Measurements from ENCODE around the gene PPM1H.

PPM1H gene

DNA sequence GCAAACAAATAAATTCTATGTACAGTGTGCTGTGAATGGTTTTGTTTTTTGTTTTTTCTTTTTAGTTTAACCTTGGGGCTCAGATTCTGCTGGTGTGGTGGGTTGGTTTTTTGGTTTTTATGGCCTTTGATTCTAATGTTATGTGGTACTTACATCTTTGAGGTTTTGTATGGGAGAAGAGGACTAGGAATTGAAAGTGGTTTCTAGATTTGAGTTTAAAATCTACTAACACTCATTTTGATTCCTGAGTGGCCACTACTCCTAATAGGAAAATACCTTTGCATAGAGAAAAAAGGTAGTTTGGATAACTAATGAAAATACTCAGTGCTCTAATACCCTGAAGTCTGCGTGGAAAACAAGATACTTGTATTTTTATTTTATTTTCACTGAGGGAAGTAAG lies 330.6 kb downstream of the PPM1H start:
- Histone ChIP-seq H3K9ac (ENCODE audit: low read length) (peak overlapping the region; percentile 86), H3K27ac (ENCODE audit: low read length) (peak overlapping the region; percentile 96), H3K27me3 (ENCODE audit: low read depth, low read length) (no peaks in the 10 kb centered on the region), H3K4me2 (ENCODE audit: low read length) (peak overlapping the region; percentile 93), H3K36me3 (replicated peaks; ENCODE audit: low read depth, low read length) (no peaks in the 10 kb centered on the region), H3K9me3 (ENCODE audit: insufficient read depth, low read length) (no peaks in the 10 kb centered on the region), H3K4me1 (ENCODE audit: low read length) (peaks cover 43% of the 10 kb centered on the region), H2AFZ (ENCODE audit: low read depth, low read length) (no peak overlapping the region), H4K20me1 (ENCODE audit: insufficient read depth, low read length) (no peaks in the 10 kb centered on the region), H3K4me3 (ENCODE audit: low read length) (peak overlapping the region; percentile 96), H3K79me2 (ENCODE audit: low read length) (peaks cover 30% of the 10 kb centered on the region)
- TF ChIP-seq EZH2phosphoT487 (IDR thresholded peaks at IDR 0.05; ENCODE audit: low read depth) = no peak
- TF ChIP-seq, protein P1, sequence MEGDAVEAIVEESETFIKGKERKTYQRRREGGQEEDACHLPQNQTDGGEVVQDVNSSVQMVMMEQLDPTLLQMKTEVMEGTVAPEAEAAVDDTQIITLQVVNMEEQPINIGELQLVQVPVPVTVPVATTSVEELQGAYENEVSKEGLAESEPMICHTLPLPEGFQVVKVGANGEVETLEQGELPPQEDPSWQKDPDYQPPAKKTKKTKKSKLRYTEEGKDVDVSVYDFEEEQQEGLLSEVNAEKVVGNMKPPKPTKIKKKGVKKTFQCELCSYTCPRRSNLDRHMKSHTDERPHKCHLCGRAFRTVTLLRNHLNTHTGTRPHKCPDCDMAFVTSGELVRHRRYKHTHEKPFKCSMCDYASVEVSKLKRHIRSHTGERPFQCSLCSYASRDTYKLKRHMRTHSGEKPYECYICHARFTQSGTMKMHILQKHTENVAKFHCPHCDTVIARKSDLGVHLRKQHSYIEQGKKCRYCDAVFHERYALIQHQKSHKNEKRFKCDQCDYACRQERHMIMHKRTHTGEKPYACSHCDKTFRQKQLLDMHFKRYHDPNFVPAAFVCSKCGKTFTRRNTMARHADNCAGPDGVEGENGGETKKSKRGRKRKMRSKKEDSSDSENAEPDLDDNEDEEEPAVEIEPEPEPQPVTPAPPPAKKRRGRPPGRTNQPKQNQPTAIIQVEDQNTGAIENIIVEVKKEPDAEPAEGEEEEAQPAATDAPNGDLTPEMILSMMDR (IDR thresholded peaks at IDR 0.05; ENCODE audit: low read depth, low read length) = no peak

DNA sequence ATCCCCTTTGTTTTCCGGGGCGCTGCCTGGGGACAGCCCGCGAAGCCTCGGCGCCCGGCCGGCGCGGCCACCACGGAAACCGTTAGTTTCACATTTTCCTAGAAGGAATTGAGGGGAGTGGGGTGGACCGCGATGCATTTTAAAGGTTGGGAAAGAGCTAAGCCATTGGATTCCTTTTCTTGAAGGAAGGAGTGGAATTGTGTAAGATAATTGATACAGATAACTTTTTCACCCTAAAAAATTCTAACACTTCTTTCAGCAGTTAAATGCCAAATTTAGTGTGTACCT lies 331.2 kb downstream of the PPM1H start:
- Histone ChIP-seq H3K27ac (ENCODE audit: low read length) (peak overlapping the region; percentile 96), H4K20me1 (ENCODE audit: insufficient read depth, low read length) (no peaks in the 10 kb centered on the region), H3K4me1 (ENCODE audit: low read length) (peaks cover 43% of the 10 kb centered on the region), H3K4me3 (ENCODE audit: low read length) (peak overlapping the region; percentile 96), H3K4me2 (ENCODE audit: low read length) (peak overlapping the region; percentile 93), H3K9ac (ENCODE audit: low read length) (peak overlapping the region; percentile 86), H2AFZ (ENCODE audit: low read depth, low read length) (peak overlapping the region; percentile 35; the same call in 1 of the 2 replicates), H3K36me3 (replicated peaks; ENCODE audit: low read depth, low read length) (no peaks in the 10 kb centered on the region), H3K27me3 (ENCODE audit: low read depth, low read length) (no peaks in the 10 kb centered on the region), H3K79me2 (ENCODE audit: low read length) (peaks cover 30% of the 10 kb centered on the region), H3K9me3 (ENCODE audit: insufficient read depth, low read length) (no peaks in the 10 kb centered on the region)
- TF ChIP-seq EZH2phosphoT487 (IDR thresholded peaks at IDR 0.05; ENCODE audit: low read depth) = no peak
- TF ChIP-seq, protein P1 (IDR thresholded peaks at IDR 0.05; ENCODE audit: low read depth, low read length) = no peak

DNA sequence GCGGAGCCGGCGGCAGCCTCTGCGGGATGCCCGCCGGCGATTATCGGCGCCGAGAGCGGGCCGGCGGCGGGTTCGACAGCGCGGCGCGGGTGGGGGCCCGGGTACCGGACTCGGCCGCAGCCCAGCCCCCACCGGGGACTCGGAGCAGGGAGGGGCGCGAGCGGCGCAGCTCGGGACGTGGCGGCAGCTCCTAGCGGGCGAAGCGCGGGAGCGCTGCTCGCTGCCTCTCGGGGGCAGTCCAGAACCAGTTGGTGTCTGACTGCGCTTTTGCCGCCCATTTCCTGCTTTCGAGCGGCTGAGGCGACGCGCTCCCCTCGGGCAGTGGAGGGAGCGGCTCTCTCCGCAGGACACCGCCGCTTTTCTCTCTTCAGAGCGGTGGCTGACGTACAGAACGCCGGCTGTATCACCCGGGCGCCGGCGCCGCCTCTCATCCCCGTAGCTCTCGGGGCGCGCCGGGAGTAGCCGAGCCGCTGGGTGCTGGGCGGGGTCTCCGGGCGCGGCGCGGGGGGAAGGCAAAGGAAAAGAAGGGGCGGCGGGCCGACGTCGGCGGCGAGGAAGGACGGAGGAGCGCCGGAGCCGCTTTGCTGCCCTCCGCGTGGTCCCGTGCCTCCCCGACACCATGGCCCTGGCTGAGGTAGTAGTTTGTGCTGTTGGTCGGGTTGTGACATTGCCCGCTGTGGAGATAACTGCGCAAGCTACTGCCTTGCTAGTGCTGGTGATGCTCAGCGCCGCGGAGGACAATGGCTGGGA lies 331.7 kb downstream of the PPM1H start:
- H2AFZ ChIP-seq (ENCODE audit: low read depth, low read length) = peak overlapping the region; percentile 35; the same call in 1 of the 2 replicates
- peaks cover 30% of the 10 kb centered on the region for H3K79me2 ChIP-seq (ENCODE audit: low read length)

More for the DNA sequence above, 331.7 kb downstream of the PPM1H start:
- H4K20me1 ChIP-seq (ENCODE audit: insufficient read depth, low read length) = no peaks in the 10 kb centered on the region
- H3K9me3 ChIP-seq (ENCODE audit: insufficient read depth, low read length) = no peaks in the 10 kb centered on the region
- H3K27me3 ChIP-seq (ENCODE audit: low read depth, low read length) = no peaks in the 10 kb centered on the region
- peak overlapping the region; percentile 86 for H3K9ac ChIP-seq (ENCODE audit: low read length)
- TF ChIP-seq, protein P1 (IDR thresholded peaks at IDR 0.05; ENCODE audit: low read depth, low read length) = peak; percentile 53
- TF ChIP-seq EZH2phosphoT487 (IDR thresholded peaks at IDR 0.05; ENCODE audit: low read depth) = no peak
- peak overlapping the region; percentile 93 for H3K4me2 ChIP-seq (ENCODE audit: low read length)
- peaks cover 43% of the 10 kb centered on the region for H3K4me1 ChIP-seq (ENCODE audit: low read length)
- peak overlapping the region; percentile 96 for H3K4me3 ChIP-seq (ENCODE audit: low read length)
- H3K27ac ChIP-seq (ENCODE audit: low read length) = peak overlapping the region; percentile 96
- H3K36me3 ChIP-seq (replicated peaks; ENCODE audit: low read depth, low read length) = no peaks in the 10 kb centered on the region

Data from OCI-LY3 (cell line).